HepG2 (cell line): Measurements from ENCODE around the gene CACNA1F. TPM values are rescaled to one million over a fixed set of nuclear protein-coding genes. Genes with fewer than 3 reads are reported as not detected.
A peak's percentile ranks its signal among the peaks of the same experiment; 100 is the strongest.

ENCODE experiments used
- BATF2 ChIP-seq: sonication (generic); formaldehyde crosslinking; IDR thresholded peaks from 2 replicates; pipeline ENCODE4 v1.8.0; 2022; ENCODE audit warnings: mild to moderate bottlenecking, missing genetic modification reagents, moderate library complexity
- FOXC1 ChIP-seq: sonication (generic); formaldehyde crosslinking; IDR thresholded peaks from 2 replicates; pipeline ENCODE4 v1.8.0; 2022; ENCODE audit warnings: mild to moderate bottlenecking, missing genetic modification reagents, borderline replicate concordance
- FUBP1 ChIP-seq: sonication (generic); formaldehyde crosslinking; IDR thresholded peaks from 2 replicates; pipeline ENCODE4 v1.5.1; 2020; ENCODE audit warnings: missing genetic modification reagents, mild to moderate bottlenecking, borderline replicate concordance
- HCFC1 ChIP-seq: fragments of 150-350 bp; IDR thresholded peaks from 2 replicates; pipeline ENCODE4 v1.6.1; 2014; ENCODE audit warnings: low read depth, low read length
- ISX ChIP-seq: sonication (generic); formaldehyde crosslinking; conservative IDR thresholded peaks from 2 replicates; pipeline ENCODE4 v1.5.0; 2020; ENCODE audit warnings: missing genetic modification reagents
- MAX ChIP-seq: IDR thresholded peaks from 2 replicates; pipeline ENCODE4 v1.6.1; 2012; ENCODE audit warnings: inconsistent platforms
- MNT ChIP-seq: fragments of 450-650 bp; IDR thresholded peaks from 2 replicates; pipeline ENCODE4 v1.6.1; 2016
- PBX2 ChIP-seq: IDR thresholded peaks from 2 replicates; pipeline ENCODE4 v1.6.1; 2016; ENCODE audit warnings: control low read depth
- RNF2 ChIP-seq: fragments of 450-650 bp; conservative IDR thresholded peaks from 2 replicates; pipeline ENCODE4 v1.6.1; 2016; ENCODE audit warnings: low read depth
- TRIM24 ChIP-seq: sonication (generic); formaldehyde crosslinking; IDR thresholded peaks from 2 replicates; pipeline ENCODE4 v1.8.0; 2022; ENCODE audit warnings: mild to moderate bottlenecking, missing genetic modification reagents
- U2AF2 ChIP-seq: fragments of 200-400 bp; formaldehyde crosslinking; IDR thresholded peaks from 2 replicates; pipeline ENCODE4 v1.6.1; 2017; ENCODE audit warnings: low read depth, mild to moderate bottlenecking, low read length
- YEATS2 ChIP-seq: sonication (generic); formaldehyde crosslinking; IDR thresholded peaks from 2 replicates; pipeline ENCODE4 v1.4.0; 2020; ENCODE audit warnings: missing genetic modification reagents, borderline replicate concordance
- ZBTB34 ChIP-seq: sonication (generic); formaldehyde crosslinking; IDR thresholded peaks from 2 replicates; pipeline ENCODE4 v1.8.0; 2022; ENCODE audit warnings: mild to moderate bottlenecking, missing genetic modification reagents
- ZFP1 ChIP-seq: IDR thresholded peaks from 2 replicates; pipeline ENCODE4 v1.6.1; 2016
- ZKSCAN5 ChIP-seq: sonication (generic); formaldehyde crosslinking; IDR thresholded peaks from 2 replicates; pipeline ENCODE4 v1.5.1; 2020; ENCODE audit warnings: mild to moderate bottlenecking, missing genetic modification reagents
- ZNF207 ChIP-seq: fragments of 450-650 bp; IDR thresholded peaks from 2 replicates; pipeline ENCODE4 v1.6.1; 2016; ENCODE audit warnings: antibody characterized with exemption, borderline replicate concordance
- ZNF275 ChIP-seq: sonication (generic); formaldehyde crosslinking; IDR thresholded peaks from 2 replicates; pipeline ENCODE4 v1.8.0; 2022; ENCODE audit warnings: missing genetic modification reagents, mild to moderate bottlenecking, inconsistent platforms, borderline replicate concordance
- ZNF33A ChIP-seq: sonication (generic); formaldehyde crosslinking; IDR thresholded peaks from 2 replicates; pipeline ENCODE4 v1.5.1; 2020; ENCODE audit warnings: missing genetic modification reagents, mild to moderate bottlenecking, moderate library complexity, borderline replicate concordance
- ZNF33B ChIP-seq: sonication (generic); formaldehyde crosslinking; IDR thresholded peaks from 2 replicates; pipeline ENCODE4 v1.5.1; 2020; ENCODE audit warnings: mild to moderate bottlenecking, missing genetic modification reagents
- ZNF615 ChIP-seq: sonication (generic); formaldehyde crosslinking; IDR thresholded peaks from 2 replicates; pipeline ENCODE4 v1.5.0; 2020; ENCODE audit warnings: mild to moderate bottlenecking, missing genetic modification reagents, borderline replicate concordance
- ZNF672 ChIP-seq: sonication (generic); formaldehyde crosslinking; IDR thresholded peaks from 2 replicates; pipeline ENCODE4 v1.8.1; 2022; ENCODE audit warnings: missing genetic modification reagents
- ZNF746 ChIP-seq: sonication (generic); formaldehyde crosslinking; IDR thresholded peaks from 2 replicates; pipeline ENCODE4 v1.8.0; 2022; ENCODE audit warnings: mild to moderate bottlenecking, missing genetic modification reagents
- polyA plus RNA-seq, 8 experiments: library from polyadenylated mRNA; depleted of rRNA in 3 of 8; stranded (reverse) in 7 of 8; unstranded in 1 of 8; fragments of >200 nt; fragmentation: Illumina TruSeq in 4 of 8; extraction: Trizol in 4 of 8; gene quantifications; 2 replicates each; pipeline versions ENCODE4 v1.2.1 to v1.2.3, GENCODE V29; 2011 to 2016; ENCODE audit warnings: low read depth in 4 of 8, missing spikeins in 1 of 8, mixed read lengths in 1 of 8; ENCODE audit not compliant: insufficient read depth in 1 of 8
- total RNA-seq, 5 experiments: library from RNA; depleted of rRNA; stranded (reverse); fragments of >200 nt; fragmentation: Illumina TruSeq; extraction: Trizol; gene quantifications; 2 replicates each; pipeline ENCODE4 v1.2.3, GENCODE V29; 2016; ENCODE audit warnings: low read depth in 1 of 5

The CACNA1F gene
- total and polyA plus RNA-seq, 2 of the 13 experiments (the other 11 are each of a cell fraction or from before 2014, with no cell fraction given), result 0.03 TPM; not detected in 1

GRCh38 chrX:49186125-49187027 lies 46.8 kb downstream of the CACNA1F start, which contains the start of gene PRICKLE3 (continued):
- TF ChIP-seq FOXC1 (CRISPR knock-in tag) (no peak), ZNF275 (no peak), TRIM24 (no peak), MNT (0 out of 2 replicates have a peak, but pooled peaks have one; percentile 34), ZFP1 (CRISPR knock-in tag) (no peak), PBX2 (CRISPR knock-in tag) (no peak), ISX (CRISPR knock-in tag) (no peak), ZNF207 (no peak), ZNF672 (CRISPR knock-in tag) (no peak), MAX (peak; percentile 80), RNF2 (no peak), U2AF2 (no peak), FUBP1 (no peak), ZNF615 (CRISPR knock-in tag) (no peak), ZNF33B (no peak), HCFC1 (no peak), BATF2 (CRISPR knock-in tag) (no peak), ZBTB34 (CRISPR knock-in tag) (no peak), ZNF33A (CRISPR knock-in tag) (no peak), ZNF746 (no peak), ZKSCAN5 (CRISPR knock-in tag) (no peak), YEATS2 (CRISPR knock-in tag) (no peak)
